Adipose tissue (tissue), 3 donors: ENCODE measurements around the gene DPH6. TPM values are rescaled to one million over a fixed set of nuclear protein-coding genes. Genes with fewer than 3 reads are reported as not detected.
"Not testable (repeated sequence)": the region's sequence is repeated elsewhere in the genome, so short reads cannot be mapped to it uniquely, and the experiment has no call there.

Experiments used
- H3K27ac ChIP-seq: one replicate; pipeline ENCODE4 v1.5.1; 2013; ENCODE audit warnings: low read depth, low read length
- WGBS, 3 donors: extraction: QIAGEN DNeasy Blood & Tissue Kit; methylation state at CpG; one replicate each; pipeline ENCODE4 v1.1.7; 2013; 5-methylcytosine and 5-hydroxymethylcytosine counted together
- polyA plus RNA-seq, 3 donors: library from polyadenylated mRNA; stranded (reverse); fragments of 200-250 nt; gene quantifications; one replicate each; pipeline ENCODE4 v1.2.3, GENCODE V29; 2013
- donor health status: healthy with polysubstance abuse.
- donor health status: Bipolar disorder and iron deficiency.
- donor health status: healthy.

The DPH6 gene
- polyA plus RNA-seq, 3 donors: 7.7 to 10.0 (median 8.8) TPM

DNA sequence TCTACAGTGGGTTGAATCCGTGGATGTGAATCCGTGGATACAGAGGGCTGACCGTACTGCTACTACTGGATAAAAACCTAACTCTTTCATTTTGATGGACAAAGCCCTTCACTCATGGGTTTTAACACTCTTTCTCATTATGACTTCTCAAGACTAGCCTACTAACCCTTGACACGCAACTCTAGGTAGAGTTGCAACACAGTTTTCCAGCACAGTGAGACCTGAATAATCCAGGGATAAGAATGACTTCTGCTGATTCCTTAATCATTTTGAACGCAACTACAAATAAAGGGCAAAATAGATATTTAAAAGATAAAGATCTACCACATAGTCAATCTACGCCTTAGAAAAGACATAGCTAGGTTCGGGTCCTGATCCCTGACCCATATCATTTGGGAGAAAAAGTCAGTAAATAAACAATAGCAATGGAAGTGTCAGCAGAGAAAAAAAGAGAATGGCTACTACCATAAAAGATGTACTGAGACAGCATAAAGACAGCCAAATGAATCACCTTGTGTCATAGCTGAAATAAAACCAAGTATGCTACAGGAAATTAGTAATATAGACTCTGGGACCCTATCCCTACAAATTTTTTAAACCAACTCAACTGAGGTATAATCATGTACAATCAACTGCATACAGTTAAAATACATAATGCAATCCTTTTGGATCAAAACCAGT, 87.6 kb downstream of the DPH6 start:
- WGBS, 3 donors: 94 to 96% (median 94%) methylated on average over 7 of the region's 7 CpGs
- H3K27ac ChIP-seq: no peak overlapping the region

DNA sequence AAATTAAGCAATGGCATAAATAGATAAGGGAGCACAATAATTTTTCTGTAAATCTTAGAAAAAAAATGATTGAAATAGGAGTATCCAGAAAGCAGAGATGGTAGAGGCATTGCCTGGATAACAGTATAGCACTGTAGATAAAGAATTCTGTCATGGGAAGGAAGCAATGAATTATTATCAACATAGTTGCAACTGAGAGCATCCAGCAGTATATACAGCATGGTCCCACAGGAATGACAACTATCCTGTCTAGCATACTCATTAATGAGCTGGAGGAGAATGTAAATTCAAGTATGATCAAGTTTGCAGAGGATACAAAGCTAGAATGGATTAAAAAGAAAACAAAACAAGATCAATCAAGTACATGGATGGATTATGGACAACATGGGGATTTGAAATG, 90.8 kb downstream of the DPH6 start:
- H3K27ac ChIP-seq: no peak overlapping the region

DNA sequence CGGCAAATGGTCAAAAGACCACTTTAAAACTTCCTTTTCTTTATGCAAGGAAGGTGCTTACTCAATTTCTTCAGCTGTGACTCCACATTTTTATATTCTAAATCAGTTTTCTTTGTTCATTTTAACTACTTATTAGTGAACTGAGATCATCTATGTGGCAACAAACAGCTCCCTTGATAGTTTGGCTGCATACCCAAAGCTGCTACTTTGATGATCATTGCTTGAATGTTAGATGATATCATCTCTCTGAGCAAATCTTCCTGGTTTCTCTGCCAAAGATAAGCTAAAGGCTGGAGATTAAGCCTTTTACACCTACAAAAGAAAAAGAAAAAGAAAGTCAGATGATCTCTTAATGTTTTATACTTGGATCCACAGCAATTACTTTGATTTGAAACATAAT, 95.5 kb downstream of the DPH6 start:
- 56 to 82% (median 56%) methylated on average over 1 of the region's 1 CpG for WGBS, 3 donors
- H3K27ac ChIP-seq: no peak overlapping the region

DNA sequence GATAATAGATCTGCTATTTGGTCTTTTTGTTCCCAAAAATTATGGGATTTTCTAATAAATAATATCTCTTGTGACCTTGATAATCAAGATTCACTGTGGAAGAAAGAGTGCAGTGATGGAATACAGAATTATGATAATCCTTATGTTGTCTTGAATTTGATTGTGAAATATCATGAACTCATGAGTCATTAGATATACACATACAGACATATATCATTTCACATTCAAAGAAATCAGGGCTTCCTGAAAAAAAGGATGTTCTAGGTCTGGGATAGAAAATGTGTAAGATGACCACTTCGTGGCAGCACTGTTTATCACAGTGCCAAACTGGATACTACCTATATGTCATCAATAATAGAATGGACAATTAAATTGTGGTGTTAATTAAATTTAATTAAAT, 97.7 kb downstream of the DPH6 start:
- no peak overlapping the region for H3K27ac ChIP-seq
- WGBS, 3 donors: 82 to 96% (median 93%) methylated on average over 1 of the region's 1 CpG

DNA sequence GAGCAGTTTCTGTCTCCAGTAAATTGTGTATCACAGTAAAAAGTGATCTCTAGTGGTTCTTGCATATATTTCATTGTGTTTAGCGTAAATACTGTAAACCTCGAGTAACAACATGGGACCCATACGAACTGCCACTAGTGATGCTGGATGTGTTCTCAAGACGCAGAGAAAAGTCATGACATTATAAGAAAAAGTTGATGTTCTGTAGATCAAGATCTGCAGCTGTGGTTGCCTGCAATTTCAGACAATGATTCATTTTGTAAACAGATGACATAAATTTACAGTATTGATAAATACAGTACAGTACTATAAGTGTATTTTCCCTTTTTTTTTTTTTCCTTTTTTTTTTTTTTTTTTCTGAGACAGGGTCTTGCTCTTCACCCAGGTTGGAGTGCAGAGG, 100.1 kb downstream of the DPH6 start:
- 68 to 81% (median 71%) methylated on average over 4 of the region's 4 CpGs for WGBS, 3 donors
- H3K27ac ChIP-seq: no peak overlapping the region

DNA sequence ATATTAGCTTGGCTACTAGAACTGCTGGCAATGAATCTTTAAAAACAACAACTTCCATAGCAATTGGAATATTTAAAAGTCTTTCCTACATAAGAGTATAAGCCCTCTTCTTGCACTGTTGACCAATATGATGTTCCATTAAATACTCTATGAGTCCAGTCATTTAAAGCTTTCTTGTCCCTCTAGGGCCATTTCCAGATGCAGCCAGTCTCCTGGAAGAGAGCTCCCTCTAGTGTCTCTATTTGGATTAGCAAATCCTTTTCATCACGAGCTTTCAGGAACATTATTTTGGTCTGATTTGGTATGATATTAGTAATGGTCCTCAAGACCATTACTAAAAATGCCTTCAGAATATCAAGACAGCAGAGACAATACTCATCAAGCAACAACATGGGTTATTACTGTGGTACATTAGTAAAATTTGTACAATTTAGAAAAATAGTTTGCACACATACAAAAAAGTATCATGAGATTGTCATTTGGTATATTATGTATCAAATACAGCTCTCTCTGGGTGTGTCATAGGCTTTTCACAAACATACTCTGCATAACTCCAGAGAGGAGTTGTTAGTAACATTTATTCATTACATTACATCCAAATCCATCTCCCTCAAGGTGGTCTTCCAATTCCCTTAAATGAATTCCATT, 101.3 kb downstream of the DPH6 start:
- H3K27ac ChIP-seq: no peak overlapping the region
- WGBS, 3 donors: 21 to 36% (median 25%) methylated on average over 1 of the region's 1 CpG

DNA sequence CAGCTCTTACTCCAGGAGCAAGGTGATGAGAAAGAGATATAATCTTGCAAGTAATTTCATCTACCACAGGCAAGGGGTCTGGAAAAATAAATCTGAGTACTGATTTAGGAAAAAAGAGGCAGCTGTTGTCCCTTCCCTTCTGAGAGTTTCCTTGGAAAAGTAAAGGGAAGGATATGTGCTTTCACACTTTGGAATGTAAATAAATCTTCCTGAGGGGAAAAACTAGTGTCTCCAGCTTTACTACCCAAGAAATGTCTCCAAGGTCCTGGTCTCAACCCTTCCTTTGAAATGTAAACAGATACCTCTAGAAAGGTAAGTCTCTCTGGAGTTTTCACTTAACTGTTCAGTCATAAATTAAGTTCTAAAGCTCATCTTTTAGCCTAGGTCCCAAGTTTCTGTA, 102.6 kb downstream of the DPH6 start:
- H3K27ac ChIP-seq: no peak overlapping the region

DNA sequence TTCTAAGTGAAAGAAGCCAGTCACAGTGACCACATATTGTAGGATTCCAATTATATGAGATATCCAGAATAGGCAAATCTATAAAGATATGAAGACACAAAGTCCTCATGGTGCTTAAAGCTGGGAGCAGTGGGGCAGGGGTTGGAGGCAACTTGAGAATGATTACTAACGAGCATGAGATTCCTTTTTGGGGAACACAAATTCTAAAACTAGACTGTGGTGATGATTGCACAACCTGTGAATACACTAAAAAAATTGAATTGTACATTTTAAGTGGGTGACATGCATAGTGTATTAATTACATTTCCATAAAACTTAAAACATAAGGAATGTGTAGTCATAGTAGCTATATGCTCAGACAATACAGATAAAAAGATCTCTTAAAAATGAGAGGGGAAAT, 103.2 kb downstream of the DPH6 start:
- no peak overlapping the region for H3K27ac ChIP-seq
- 51 to 83% (median 63%) methylated on average over 1 of the region's 1 CpG for WGBS, 3 donors

DNA sequence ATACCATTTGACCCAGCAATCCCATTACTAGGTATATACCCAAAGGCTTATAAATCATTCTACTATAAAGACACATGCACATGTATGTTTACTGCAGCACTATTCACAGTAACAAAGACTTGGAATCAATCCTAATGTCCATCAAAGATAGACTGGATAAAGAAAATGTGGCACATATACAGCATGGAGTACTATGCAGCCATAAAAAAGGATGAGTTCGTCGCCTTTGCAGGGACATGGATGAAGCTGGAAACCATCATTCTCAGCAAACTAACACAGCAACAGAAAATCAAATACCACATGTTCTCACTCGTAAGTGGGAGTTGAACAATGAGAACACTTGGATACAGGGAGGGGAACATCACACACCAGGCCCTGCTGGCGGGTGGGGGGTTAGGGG, 104.7 kb downstream of the DPH6 start:
- 91 to 99% (median 96%) methylated on average over 4 of the region's 4 CpGs for WGBS, 3 donors
- H3K27ac ChIP-seq: not testable (repeated sequence)

DNA sequence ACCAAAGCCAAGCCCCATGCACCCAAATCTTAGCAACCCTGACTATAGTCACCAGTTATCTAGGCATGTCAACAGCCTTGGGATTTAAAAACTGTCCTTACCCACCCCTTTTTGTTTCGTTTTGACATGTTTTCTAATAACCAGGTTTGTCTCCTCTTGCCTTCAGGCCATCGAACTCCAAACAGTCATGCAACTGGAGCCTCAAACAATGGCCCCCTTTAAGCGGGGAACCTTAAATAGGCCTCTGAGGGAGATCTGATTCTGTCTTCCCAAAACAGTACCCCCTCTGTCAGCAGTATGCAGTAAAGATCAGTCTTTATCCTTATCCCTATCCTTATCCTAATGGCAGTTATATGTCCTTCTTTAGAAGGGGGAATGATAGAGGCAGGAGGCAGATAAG, 105.7 kb downstream of the DPH6 start:
- 75 to 96% (median 91%) methylated on average over 3 of the region's 3 CpGs for WGBS, 3 donors
- no peak overlapping the region for H3K27ac ChIP-seq

DNA sequence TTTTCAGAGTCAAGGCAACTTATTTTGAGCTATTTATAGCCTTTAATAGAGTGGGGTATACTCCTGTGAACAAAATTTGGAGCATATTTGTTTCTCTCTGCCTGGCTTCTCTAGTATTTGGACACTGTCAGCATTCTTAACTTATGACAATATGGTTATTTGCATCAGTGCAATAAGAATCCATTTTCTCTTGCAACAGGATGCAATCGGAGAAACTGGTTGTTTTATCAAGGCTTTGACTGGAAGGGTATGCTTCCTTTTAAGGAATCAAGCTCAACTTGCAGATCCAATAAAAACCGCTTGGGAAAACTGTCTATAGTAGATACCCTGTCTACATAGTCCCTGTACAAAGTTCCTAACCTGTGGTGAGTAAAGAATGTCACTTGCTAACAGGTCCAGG, 106.7 kb downstream of the DPH6 start:
- no peak overlapping the region for H3K27ac ChIP-seq

DNA sequence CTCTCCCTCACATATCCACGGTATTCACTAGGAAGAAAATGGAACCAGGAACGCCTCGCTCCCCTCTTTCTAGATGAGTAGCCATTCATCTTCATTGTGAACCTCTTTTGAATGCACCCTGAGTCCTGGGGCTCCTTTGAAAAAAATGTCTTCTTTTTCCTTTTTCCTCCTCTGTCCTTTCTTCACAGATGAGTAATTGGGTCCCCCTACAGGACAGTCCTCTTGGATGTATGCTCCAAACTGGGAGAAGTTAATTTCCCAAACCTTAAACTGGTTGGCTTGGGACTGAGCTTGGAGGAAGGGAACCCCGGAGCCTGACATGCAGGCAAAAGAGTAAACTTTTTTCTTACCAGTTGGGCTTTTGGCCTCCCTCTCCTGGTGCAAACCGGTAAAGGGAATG, 108.8 kb downstream of the DPH6 start:
- H3K27ac ChIP-seq: no peak overlapping the region
- WGBS, 3 donors: 84 to 100% (median 95%) methylated on average over 5 of the region's 5 CpGs

More for the DNA sequence above, 106.7 kb downstream of the DPH6 start:
- 63 to 82% (median 80%) methylated on average over 2 of the region's 2 CpGs for WGBS, 3 donors

DNA sequence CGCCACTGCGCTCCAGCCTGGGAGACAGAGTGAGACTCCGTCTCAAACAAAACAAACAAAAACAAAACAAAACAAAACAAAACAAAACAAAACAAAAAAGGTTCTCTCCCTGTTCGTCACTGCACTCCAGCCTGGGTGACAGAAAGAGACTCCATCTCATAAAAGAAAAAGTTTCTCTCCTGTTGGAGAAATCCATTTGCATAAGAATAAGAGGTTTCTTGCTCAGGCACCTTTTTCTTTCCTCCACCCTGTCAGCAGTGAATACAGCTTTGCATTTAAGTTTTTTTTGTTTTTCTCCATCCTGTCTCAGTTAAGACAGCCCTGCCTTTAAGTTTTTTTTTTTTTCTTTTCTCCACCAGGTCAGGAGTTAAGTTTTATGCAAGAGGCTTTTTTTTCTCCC, 109.5 kb downstream of the DPH6 start:
- WGBS, 3 donors: 97 to 100% (median 98%) methylated on average over 4 of the region's 4 CpGs
- no peak overlapping the region for H3K27ac ChIP-seq

DNA sequence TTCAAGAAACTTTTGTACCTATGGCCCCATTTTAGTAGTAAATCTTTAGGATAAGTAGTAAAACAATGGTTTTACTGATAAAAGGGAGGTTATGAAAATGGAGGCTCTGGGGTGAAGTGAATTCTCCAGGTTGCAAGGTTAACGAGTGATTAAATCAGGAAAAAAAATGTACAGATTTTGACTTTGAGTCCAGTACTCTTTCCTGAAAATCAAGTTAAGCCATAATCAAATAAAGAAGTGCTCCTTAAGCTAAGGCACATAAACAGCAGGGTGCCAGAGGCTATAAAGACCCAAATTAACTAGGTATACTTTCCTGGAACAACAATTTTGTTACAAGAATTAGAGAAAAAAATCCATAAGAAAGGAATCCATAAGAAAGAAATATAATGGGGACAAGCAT, 114.7 kb downstream of the DPH6 start:
- WGBS, 3 donors: 92 to 98% (median 94%) methylated on average over 1 of the region's 1 CpG
- no peak overlapping the region for H3K27ac ChIP-seq

DNA sequence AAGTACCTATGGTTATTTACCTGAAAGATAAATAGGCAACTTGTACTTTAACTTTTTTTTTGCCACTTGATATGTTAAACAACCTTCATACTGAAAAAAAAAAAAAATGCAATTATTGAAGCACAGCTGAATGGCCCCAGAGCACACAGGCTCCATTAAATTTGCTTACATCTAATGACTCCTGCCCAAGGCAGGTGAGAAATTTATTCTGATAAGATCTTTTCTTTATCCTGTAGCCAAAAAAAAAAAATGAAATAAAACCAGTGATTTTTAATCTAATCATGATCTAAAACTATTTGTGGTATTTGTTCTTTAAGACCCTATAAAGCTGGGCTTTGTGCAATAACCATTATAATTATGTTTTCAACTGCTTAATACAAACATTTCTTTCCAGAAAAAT, 115.7 kb downstream of the DPH6 start:
- H3K27ac ChIP-seq: no peak overlapping the region

DNA sequence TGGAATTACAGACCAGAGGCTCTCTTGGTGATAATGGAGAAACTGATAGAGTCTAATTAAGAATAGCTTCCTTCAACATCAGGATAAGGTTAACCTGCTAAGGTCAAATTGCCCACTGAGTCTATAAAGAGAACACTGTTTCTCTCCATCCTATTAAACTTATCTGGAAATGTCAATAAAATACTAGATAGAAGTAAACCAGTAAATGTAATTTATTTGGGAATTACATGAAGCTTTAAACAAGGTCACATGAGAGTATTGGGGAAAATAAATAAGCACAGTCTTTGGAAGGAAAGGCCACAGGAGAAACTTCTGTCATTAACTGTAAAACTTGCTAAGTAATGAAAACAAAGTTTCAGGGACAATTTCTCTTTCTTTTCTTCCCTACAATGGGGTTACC, 118.5 kb downstream of the DPH6 start:
- H3K27ac ChIP-seq: no peak overlapping the region

DNA sequence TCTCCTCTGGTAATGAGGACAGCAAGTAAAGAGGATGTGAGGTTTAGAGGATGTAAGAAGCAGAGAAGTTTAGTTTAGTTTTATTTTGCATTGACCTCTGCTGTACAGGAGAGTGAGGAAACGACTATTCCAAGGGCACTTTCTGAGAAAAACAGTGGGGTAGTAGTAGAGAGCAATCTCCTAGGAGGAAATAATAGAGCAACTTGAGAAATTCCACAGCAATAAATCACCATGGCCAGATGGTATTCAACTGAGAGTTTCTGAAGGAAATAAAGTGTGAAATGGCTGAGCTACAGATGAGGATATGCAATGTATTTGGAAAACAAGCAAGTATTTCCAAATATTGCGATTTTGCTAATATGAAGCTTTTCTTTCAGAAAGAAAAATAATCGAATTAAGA, 118.9 kb downstream of the DPH6 start:
- no peak overlapping the region for H3K27ac ChIP-seq
- WGBS, 3 donors: 40 to 74% (median 60%) methylated on average over 3 of the region's 3 CpGs

DNA sequence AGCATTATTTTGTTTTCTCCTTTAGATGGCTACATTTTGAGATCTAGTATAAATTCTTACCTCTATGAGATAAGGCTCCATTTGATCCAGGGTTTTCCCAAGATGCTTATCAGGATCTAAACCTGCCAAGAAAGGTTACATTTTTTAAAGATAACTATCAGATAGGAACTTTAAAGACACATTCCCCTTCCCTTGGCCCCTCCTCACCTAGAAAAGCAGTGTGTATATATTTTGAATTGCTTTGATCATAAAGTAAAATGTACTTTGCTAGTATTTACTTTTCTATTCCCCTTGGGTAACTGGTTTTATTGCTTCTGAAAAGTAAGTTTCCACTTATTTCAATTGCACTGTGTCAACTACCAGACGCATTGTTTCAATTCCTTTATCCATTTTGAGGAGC, 135.2 kb downstream of the DPH6 start:
- 88 to 94% (median 93%) methylated on average over 1 of the region's 1 CpG for WGBS, 3 donors
- H3K27ac ChIP-seq: no peak overlapping the region

DNA sequence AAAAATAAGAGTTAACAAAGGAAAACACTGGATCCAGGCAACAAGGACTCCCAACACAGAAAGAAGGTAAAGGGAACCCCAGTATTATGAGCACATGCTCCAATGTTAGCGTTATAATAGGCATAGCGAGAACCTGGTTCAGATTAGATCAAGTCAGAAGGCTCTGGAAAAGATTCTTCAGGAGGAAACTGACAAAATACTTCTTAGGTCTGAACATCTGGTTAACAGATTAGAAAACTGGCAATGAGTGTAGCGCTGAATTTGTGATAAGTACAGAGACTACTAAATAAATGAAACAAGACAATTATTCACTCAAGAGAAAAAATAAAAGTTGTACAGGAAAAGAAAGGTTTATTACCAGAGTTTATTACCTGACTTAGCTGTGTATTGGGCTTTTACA, 146.1 kb downstream of the DPH6 start:
- no peak overlapping the region for H3K27ac ChIP-seq
- 83 to 95% (median 93%) methylated on average over 3 of the region's 3 CpGs for WGBS, 3 donors

DNA sequence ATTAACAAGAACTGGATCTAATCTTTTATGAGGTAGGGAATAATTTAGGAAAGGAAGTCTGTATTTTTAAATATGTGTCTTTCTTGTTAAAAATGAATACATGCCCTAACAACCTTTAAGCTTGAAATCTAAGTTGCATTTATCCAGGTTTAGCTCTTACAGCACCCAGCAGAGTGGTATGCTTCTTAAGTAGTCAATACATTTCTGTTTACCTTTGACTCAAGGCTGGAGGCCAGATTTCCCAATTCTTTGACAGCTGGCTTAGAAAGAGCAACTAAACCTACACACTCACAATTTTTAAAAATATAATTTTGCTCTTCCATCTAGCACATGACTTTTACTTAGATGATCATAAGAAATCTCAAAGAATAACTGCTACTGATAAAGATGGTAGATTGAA, 148.9 kb downstream of the DPH6 start:
- H3K27ac ChIP-seq: no peak overlapping the region

DNA sequence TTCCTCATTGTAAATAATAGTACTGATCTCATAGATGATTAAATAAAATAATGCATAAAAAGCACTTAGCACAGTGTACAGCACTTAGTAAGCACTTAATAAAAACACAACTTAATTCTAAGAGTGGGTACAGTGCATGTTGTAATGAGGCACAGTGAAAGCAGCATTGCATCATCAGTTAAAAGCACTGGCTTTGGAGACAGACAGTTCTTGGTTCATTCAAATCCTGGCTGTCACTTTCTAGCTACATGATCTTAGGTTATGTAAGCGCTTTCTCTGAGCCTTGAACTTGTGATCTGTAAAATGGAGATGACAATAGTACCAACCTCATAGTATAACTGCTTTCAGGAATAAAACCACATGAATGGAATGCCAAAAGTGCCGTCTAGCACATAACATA, 151.5 kb downstream of the DPH6 start:
- WGBS, 3 donors: 95 to 97% (median 96%) methylated on average over 2 of the region's 2 CpGs
- H3K27ac ChIP-seq: no peak overlapping the region
